PC-3 (cell line): ENCODE data around the gene RBPMS2. TPM values are rescaled to one million over a fixed set of nuclear protein-coding genes. Genes with fewer than 3 reads are reported as not detected.

Experiments used
- ATAC-seq: fragments of 200-7000 bp; cut with Tn5 transposase; 2 replicates; pipeline ENCODE4 v1.9.1; 2020; ENCODE audit warnings: mild to moderate bottlenecking, moderate library complexity
- BruUV-seq: library from RNA; stranded (reverse); fragments of 400-500 nt; replicated peaks from 2 replicates; lab custom pipeline; 2021; lab: Mats Ljungman, UMichigan
- CTCF ChIA-PET: fragments of 300-600 bp; sonication (Branson Sonifier 250); formaldehyde crosslinking; loops from one replicate; lab custom pipeline; 2022; ENCODE audit warnings: antibody characterized with exemption; lab: Charles Lee
- POLR2A ChIA-PET: fragments of 300-600 bp; sonication (Branson Sonifier 250); formaldehyde crosslinking; loops from one replicate; lab custom pipeline; 2022; ENCODE audit warnings: antibody characterized with exemption; ENCODE audit not compliant: unreplicated experiment; lab: Charles Lee
- DNase-seq: peaks from one replicate; pipeline ENCODE4 v3.0.0-alpha.2; 2015
- H2AFZ ChIP-seq: fragments of 300-600 bp; sonication (generic); 2 replicates; pipeline ENCODE4 v1.6.0; 2016; ENCODE audit warnings: antibody characterized with exemption, low read length
- H3F3A ChIP-seq: fragments of 300-600 bp; sonication (generic); one replicate; pipeline ENCODE4 v1.6.0; 2017; ENCODE audit warnings: antibody characterized with exemption, low read length, control low read depth, mild to moderate bottlenecking; ENCODE audit not compliant: unreplicated experiment
- H3K27ac ChIP-seq: fragments of 300-600 bp; sonication (generic); 2 replicates; pipeline ENCODE4 v1.5.1; 2016; ENCODE audit warnings: mild to moderate bottlenecking, low read length
- H3K27me3 ChIP-seq: fragments of 300-600 bp; sonication (generic); 2 replicates; pipeline ENCODE4 v1.6.1; 2016; ENCODE audit warnings: low read length, mixed read lengths
- H3K36me3 ChIP-seq: fragments of 300-600 bp; sonication (generic); 2 replicates; pipeline ENCODE4 v1.6.1; 2016; ENCODE audit warnings: low read depth, mixed run types, low read length, mixed read lengths
- H3K4me1 ChIP-seq: fragments of 300-600 bp; sonication (generic); 2 replicates; pipeline ENCODE4 v1.5.1; 2016; ENCODE audit warnings: low read length; ENCODE audit not compliant: insufficient read depth
- H3K4me2 ChIP-seq: fragments of 300-600 bp; sonication (generic); 2 replicates; pipeline ENCODE4 v1.6.0; 2016; ENCODE audit warnings: low read length
- H3K4me3 ChIP-seq: fragments of 300-600 bp; sonication (generic); 2 replicates; pipeline ENCODE4 v1.5.1; 2016; ENCODE audit warnings: mild to moderate bottlenecking, low read length, mixed read lengths
- H3K79me2 ChIP-seq: fragments of 300-600 bp; sonication (generic); 2 replicates; pipeline ENCODE4 v1.6.1; 2017; ENCODE audit warnings: low read length, mixed read lengths
- H3K9ac ChIP-seq: fragments of 300-600 bp; sonication (generic); 2 replicates; pipeline ENCODE4 v1.6.0; 2016; ENCODE audit warnings: mild to moderate bottlenecking, low read length
- H3K9me2 ChIP-seq: fragments of 300-600 bp; sonication (generic); replicated peaks from 2 replicates; pipeline ENCODE4 v1.6.1; 2016; ENCODE audit warnings: mixed run types, low read length, mixed read lengths
- H3K9me3 ChIP-seq: fragments of 300-600 bp; sonication (generic); 2 replicates; pipeline ENCODE4 v1.6.1; 2016; ENCODE audit warnings: low read length, mixed read lengths
- H4K20me1 ChIP-seq: fragments of 300-600 bp; sonication (generic); 2 replicates; pipeline ENCODE4 v1.6.1; 2016; ENCODE audit warnings: low read length, mixed read lengths
- CTCF ChIP-seq: fragments of 300-600 bp; sonication (generic); conservative IDR thresholded peaks from 2 replicates; pipeline ENCODE4 v1.5.1; 2017; ENCODE audit warnings: antibody characterized with exemption, low read depth, mild to moderate bottlenecking, low read length
- EZH2 ChIP-seq: fragments of 300-600 bp; sonication (generic); IDR thresholded peaks from one replicate; pipeline ENCODE4 v1.6.1; 2017; ENCODE audit warnings: antibody characterized with exemption, mild to moderate bottlenecking, low read length; ENCODE audit not compliant: unreplicated experiment
- EZH2phosphoT487 ChIP-seq: fragments of 300-600 bp; sonication (generic); IDR thresholded peaks from 2 replicates; pipeline ENCODE4 v1.6.1; 2018; ENCODE audit warnings: mild to moderate bottlenecking, antibody characterized with exemption, low read length, borderline replicate concordance
- intact Hi-C: fragments of 100-400 bp; cut with micrococcal nuclease; formaldehyde crosslinking; loops from 2 replicates; pipeline ENCODE4 v1.9.0; 2023
- total RNA-seq: library from RNA; depleted of rRNA; stranded (reverse); fragments of >200 nt; gene quantifications from 2 replicates; pipeline ENCODE4 v1.2.3, GENCODE V29; 2014

The RBPMS2 gene
- total RNA-seq, 1 experiment from 2014 or later, result not detected

DNA sequence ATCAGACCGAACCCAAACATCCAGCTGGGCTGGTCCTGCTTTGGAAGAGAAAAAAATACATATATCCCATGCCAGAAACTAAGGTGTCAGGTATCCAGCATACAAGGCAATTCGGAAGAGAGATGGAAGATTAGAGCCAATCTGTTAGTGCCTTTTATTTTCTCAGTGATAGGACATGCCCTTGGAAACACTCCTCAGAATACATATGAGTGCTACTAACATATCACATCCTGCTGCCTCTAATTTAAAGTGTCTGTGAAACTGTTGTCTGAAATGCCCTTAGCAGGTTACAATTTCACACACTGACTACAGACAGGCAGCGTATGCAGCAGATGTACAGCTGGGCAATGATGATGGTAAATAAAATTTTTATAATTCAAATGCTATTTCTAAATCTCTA lies 78.9 kb downstream of the RBPMS2 start:
- POLR2A ChIA-PET, result no interaction called here
- intact Hi-C loops, result no loop called here
- H3K79me2 ChIP-seq, result peaks cover 66% of the 10 kb centered on the region

DNA sequence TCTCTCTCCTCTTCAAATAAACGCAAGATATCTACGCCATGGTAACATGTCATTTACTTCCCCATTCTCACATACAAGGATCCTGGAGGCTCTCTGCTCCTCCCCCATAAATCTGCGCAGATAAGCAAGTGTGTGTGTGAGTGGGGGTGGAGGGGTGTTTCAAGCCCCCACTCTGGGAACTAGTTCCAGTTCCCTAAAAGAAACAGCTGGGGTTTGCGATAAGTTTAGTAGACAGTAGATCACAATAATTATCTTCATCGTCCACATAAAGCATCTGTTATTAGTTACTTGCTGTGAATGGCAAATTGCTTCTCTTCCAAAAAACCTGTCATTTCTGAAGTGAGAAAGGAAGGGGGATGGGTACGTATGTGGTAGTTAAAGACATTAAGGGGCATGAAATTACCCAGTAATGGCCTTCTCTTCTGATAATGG lies 79.8 kb downstream of the RBPMS2 start:
- no peak overlapping the region for H3K4me2 ChIP-seq
- H3K9me2 ChIP-seq, result no peaks in the 10 kb centered on the region
- no peak overlapping the region for H3K4me3 ChIP-seq
- intact Hi-C loops, result no loop called here
- no peak for ATAC-seq
- BruUV-seq, result no TSS peak
- no peaks in the 10 kb centered on the region for H3K27me3 ChIP-seq
- CTCF ChIA-PET, result no interaction called here
- POLR2A ChIA-PET, result no interaction called here
- peaks cover 24% of the 10 kb centered on the region; the same call in 1 of the 2 replicates for H4K20me1 ChIP-seq
- no peaks in the 10 kb centered on the region for H3K9me3 ChIP-seq
- H3K9ac ChIP-seq, result no peak overlapping the region
- TF ChIP-seq EZH2phosphoT487, result no peak
- TF ChIP-seq CTCF, result no peak
- TF ChIP-seq EZH2, result no peak
- peaks cover 24% of the 10 kb centered on the region for H3K4me1 ChIP-seq
- no peaks in the 10 kb centered on the region for H3F3A ChIP-seq
- H3K27ac ChIP-seq, result no peak overlapping the region
- H3K36me3 ChIP-seq, result no peaks in the 10 kb centered on the region
- no peak for DNase-seq
- H2AFZ ChIP-seq, result no peak overlapping the region
- peaks cover 57% of the 10 kb centered on the region for H3K79me2 ChIP-seq

More for the DNA sequence above, 78.9 kb downstream of the RBPMS2 start:
- H3K36me3 ChIP-seq, result no peaks in the 10 kb centered on the region
- H3K9me2 ChIP-seq, result no peaks in the 10 kb centered on the region
- H4K20me1 ChIP-seq, result peaks cover 24% of the 10 kb centered on the region; the same call in 1 of the 2 replicates
- DNase-seq (no peak), ATAC-seq (no peak)
- H3K27ac ChIP-seq, result no peak overlapping the region
- no peaks in the 10 kb centered on the region for H3F3A ChIP-seq
- no TSS peak for BruUV-seq
- peaks cover 31% of the 10 kb centered on the region for H3K4me1 ChIP-seq
- CTCF ChIA-PET, result no interaction called here
- TF ChIP-seq EZH2, result no peak
- H2AFZ ChIP-seq, result no peak overlapping the region
- no peaks in the 10 kb centered on the region for H3K27me3 ChIP-seq
- no peak overlapping the region for H3K4me3 ChIP-seq
- H3K9me3 ChIP-seq, result no peaks in the 10 kb centered on the region
- H3K4me2 ChIP-seq, result no peak overlapping the region
- H3K9ac ChIP-seq, result no peak overlapping the region

- no TSS peak for BruUV-seq
- intact Hi-C loops, result no loop called here
- H3K27ac ChIP-seq, result no peak overlapping the region
These were observed 80.6 kb downstream of the RBPMS2 start for GRCh38 chr15:64694816-64695215.

More at GRCh38 chr15:64694816-64695215, 80.6 kb downstream of the RBPMS2 start:
- H3K4me2 ChIP-seq, result no peak overlapping the region
- H3K4me3 ChIP-seq, result no peak overlapping the region
- peaks cover 17% of the 10 kb centered on the region for H3K4me1 ChIP-seq
- POLR2A ChIA-PET, result no interaction called here
- H3K9me3 ChIP-seq, result no peaks in the 10 kb centered on the region
- CTCF ChIA-PET, result no interaction called here
- no peaks in the 10 kb centered on the region for H3K36me3 ChIP-seq
- ATAC-seq (no peak), DNase-seq (no peak)
- TF ChIP-seq EZH2 (no peak), EZH2phosphoT487 (no peak), CTCF (no peak)
- H3K27me3 ChIP-seq, result no peaks in the 10 kb centered on the region
- H4K20me1 ChIP-seq, result peaks cover 20% of the 10 kb centered on the region; the same call in 1 of the 2 replicates
- no peaks in the 10 kb centered on the region for H3K9me2 ChIP-seq
- no peak overlapping the region for H3K9ac ChIP-seq
- peaks cover 49% of the 10 kb centered on the region for H3K79me2 ChIP-seq
- no peaks in the 10 kb centered on the region for H3F3A ChIP-seq
- H2AFZ ChIP-seq, result no peak overlapping the region
